LHCN-M2 (cell line): ENCODE data around the gene LRFN3. TPM values are rescaled to one million over a fixed set of nuclear protein-coding genes. Genes with fewer than 3 reads are reported as not detected.
"Not testable (repeated sequence)": the region's sequence is repeated elsewhere in the genome, so short reads cannot be mapped to it uniquely, and the experiment has no call there.

Experiments used
- DNase-seq: peaks from one replicate; pipeline ENCODE4 v3.0.0-alpha.2; 2012; ENCODE audit warnings: low read depth
- total RNA-seq: library from RNA; depleted of rRNA; stranded (reverse); fragments of >200 nt; gene quantifications from 2 replicates; pipeline ENCODE4 v1.2.3, GENCODE V29; 2014

Gene LRFN3
- total RNA-seq, 1 experiment from 2014 or later = 6.5 TPM

GRCh38 chr19:35937345-35938281 lies 1.4 kb downstream of the LRFN3 start:
- DNase-seq = no peak

DNA sequence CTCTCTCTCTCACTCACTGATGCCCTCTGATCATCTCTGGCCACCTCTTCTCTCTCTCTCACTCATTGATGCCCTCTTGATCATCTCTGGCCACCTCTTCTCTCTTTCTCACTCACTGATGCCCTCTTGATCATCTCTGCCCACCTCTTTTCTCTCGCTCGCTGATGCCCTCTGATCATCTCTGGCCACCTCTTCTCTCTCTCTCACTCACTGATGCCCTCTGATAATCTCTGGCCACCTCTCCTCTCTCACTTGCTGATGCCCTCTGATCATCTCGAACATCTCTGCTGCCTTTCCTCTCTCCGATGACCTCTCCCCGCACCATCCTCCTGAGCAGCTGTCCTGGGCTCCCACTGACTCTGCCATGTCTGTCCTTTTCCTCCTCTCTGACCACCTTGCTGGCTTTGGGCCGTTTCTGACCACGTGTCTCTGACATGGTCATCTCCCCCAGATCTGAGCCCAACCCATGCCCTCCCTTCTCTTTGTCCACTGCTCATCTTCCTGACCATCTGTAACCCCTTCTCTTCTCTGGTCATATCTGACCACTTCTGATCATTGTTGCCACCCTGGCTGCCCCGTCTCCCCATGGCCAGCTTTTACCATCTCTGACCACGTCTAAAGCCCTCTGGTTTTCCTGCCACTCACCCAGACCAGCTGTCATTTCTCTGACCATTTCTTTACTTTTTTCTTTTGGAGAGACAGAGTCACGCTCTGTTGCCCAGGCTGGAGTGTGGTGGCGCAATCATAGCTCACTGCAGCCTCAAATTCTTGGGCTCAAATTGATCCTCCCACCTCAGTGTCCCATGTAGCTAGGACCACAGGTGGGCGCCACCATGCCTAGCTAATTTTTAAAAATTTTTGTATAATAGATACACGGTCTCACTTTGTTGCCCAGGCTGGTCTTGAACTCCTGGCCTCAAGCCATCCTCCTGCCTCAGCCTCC lies 2.4 kb downstream of the LRFN3 start:
- no peak for DNase-seq

- DNase-seq = no peak
Observed at GRCh38 chr19:35939307-35940077, 3.3 kb downstream of the LRFN3 start.

GRCh38 chr19:35940078-35940775 lies 4.1 kb downstream of the LRFN3 start:
- no peak for DNase-seq

DNA sequence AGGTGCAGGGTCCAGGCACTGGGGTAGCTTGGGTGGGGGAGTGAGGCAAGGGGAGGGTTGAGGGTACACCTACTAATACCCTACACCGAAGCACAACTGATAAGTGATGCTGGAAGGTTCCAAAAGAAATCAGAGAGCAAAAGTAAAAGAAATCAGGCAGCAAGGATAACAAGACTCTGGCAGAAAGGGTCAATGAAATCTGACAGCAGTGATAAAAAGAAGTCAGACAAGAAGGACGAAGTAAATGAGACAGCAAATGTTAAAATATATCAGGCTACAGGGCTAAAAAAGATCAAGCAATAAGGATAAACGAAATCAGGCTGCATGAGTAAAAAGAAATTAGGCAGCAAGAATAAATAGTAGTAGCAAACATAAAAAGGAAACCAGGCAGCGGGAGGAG lies 4.7 kb downstream of the LRFN3 start:
- DNase-seq = no peak

GRCh38 chr19:35942235-35942634 lies 6.1 kb downstream of the LRFN3 start:
- DNase-seq = no peak

- DNase-seq = no peak
Observed at GRCh38 chr19:35943321-35944301, 7.4 kb downstream of the LRFN3 start.

GRCh38 chr19:35944556-35944955 lies 8.4 kb downstream of the LRFN3 start:
- DNase-seq = no peak

DNA sequence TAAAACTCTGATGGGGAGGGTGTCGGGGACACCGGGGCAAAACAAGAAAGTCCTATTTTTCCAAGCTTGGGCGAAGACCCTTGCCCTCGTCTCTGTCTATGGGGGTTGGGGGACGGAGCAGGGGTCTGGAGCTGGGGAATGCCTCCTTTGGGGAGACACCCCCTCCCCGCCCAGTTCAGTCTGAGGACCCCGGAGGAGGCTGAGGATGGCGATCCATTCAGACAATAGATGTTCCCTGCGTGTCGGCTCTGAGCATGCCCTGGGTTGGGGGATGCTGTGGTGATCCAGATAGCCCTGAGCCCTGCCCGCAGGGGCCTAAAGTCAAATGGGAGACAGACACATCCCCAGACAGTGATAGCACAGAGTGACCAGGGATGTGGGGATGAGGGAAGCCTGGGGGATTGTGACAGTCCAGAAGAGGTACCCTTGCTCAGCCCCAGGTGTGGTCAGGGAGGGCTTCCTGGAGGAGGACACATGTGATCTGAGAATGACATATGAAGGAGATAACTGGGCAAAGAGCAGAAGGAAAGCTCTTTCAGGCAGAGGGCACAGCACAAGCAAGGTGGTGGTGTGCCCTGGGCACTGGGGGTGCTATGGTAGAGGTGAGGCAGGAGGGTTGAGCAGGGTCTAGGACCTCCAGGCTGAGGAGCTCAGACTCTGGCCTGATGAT lies 9.1 kb downstream of the LRFN3 start:
- no peak for DNase-seq

DNA sequence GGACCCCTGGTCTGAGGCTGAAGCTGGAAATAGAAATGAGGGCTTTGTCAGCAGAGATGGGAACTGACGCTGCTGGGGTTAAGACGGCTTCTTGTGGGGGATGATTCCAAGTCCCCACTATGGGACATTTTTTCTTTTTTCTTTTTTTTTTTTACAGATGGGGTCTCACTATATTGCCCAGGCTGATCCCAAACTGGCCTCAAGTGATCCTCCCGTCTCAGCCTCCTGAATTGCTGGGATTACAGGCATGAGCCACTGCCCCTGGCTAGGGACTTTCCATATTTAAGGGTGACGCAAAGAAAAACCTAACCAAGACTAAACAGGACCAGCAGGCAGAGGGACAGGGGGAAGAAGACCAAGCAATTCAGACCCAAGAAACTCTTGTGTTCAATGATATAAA lies 10.0 kb downstream of the LRFN3 start:
- no peak for DNase-seq

DNA sequence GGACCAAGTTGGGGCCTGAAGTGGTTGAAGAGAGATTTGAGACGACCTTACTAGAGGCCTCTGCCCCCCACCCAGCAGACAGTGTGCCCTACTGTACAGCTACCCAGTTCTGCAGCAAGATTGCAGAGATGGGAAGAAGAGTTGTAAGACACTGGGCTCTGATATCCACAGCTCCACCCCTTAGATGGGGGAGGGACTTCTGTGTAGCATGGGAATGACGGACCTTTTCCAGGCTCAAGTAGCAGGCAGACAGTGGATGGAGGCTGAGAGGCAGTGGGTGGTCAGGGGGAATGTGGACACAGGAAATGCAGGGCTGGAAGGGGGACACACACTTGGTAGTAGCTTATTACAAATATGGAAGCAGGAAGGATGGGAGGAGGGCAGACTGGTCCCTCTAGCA lies 13.0 kb downstream of the LRFN3 start:
- DNase-seq = no peak

DNA sequence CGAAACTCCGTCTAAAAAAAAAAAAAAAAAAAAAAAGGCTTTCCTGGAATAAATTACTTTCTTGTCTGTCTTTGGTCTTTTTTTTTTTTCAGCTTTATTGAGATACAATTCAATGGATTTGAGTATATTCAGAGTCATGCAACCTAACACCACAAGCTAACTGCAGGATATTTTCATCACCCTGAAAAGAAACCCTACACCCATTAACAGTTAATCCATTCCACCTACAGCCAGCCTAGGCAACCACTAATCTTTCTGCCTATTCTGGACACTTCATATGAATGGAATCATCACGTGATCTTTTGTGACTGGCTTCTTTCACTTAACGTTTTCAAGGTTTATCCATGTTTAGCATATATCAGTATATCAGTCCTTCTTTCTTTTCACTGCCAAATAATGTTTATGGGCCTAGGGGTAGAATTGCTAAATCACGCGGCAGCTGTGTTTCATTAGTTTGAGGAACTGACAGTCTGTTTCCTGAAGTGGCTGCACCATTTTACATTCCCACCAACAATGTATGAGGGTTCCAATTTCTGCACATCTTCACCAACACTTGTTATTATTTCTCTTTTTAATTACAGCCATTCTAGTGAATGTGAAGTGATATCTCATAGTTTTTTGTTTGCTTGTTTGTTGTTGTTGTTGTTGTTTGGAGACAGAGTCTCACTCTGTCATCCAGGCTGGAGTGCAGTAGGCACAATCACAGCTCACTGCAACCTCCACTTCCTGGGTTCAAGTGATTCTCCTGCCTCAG lies 19.9 kb downstream of the LRFN3 start:
- DNase-seq = peak; percentile 31

- DNase-seq = not testable (repeated sequence)
Observed at GRCh38 chr19:35957411-35957810, 21.2 kb downstream of the LRFN3 start.

- DNase-seq = no peak
Observed at GRCh38 chr19:35958660-35959039, 22.5 kb downstream of the LRFN3 start.

GRCh38 chr19:35959040-35959967 lies 23.1 kb downstream of the LRFN3 start:
- DNase-seq = no peak

GRCh38 chr19:35959968-35960320 lies 23.8 kb downstream of the LRFN3 start:
- DNase-seq = no peak

GRCh38 chr19:35960432-35960972 lies 24.3 kb downstream of the LRFN3 start:
- no peak for DNase-seq
